ENCODE results near the gene JAGN1. TPM values are rescaled to one million over a fixed set of nuclear protein-coding genes. Genes with fewer than 3 reads are reported as not detected.

The JAGN1 gene
- total RNA-seq, 6 experiments from 2014 or later = 23.9 to 28.7 (median 26.5) TPM

GRCh38 chr3:9876991-9877390 lies 13.4 kb upstream of the JAGN1 start:
- Mint-ChIP-seq H3K36me3 (ENCODE audit: low read depth) (no peaks in the 10 kb centered on the region), H3K27ac (no peak overlapping the region), H3K9me3 (no peaks in the 10 kb centered on the region)

GRCh38 chr3:9878700-9879099 lies 11.7 kb upstream of the JAGN1 start:
- Mint-ChIP-seq H3K36me3 (ENCODE audit: low read depth) (no peaks in the 10 kb centered on the region), H3K27ac (no peak overlapping the region), H3K27me3 (ENCODE audit: insufficient read depth) (peaks cover 3% of the 10 kb centered on the region; the same call in 1 of the 2 replicates), H3K4me3 (no peak overlapping the region), H3K4me1 (ENCODE audit: low read depth) (peaks cover 3% of the 10 kb centered on the region), H3K9me3 (no peaks in the 10 kb centered on the region)
- no peak for DNase-seq
- TF ChIP-seq CTCF (IDR thresholded peaks at IDR 0.05) = no peak

More at GRCh38 chr3:9876991-9877390, 13.4 kb upstream of the JAGN1 start:
- no peak for DNase-seq
- no peak overlapping the region for H3K4me3 Mint-ChIP-seq
- no peak for TF ChIP-seq CTCF (IDR thresholded peaks at IDR 0.05)
- H3K4me1 Mint-ChIP-seq (ENCODE audit: low read depth) = peaks cover 5% of the 10 kb centered on the region
- peaks cover 3% of the 10 kb centered on the region; the same call in 1 of the 2 replicates for H3K27me3 Mint-ChIP-seq (ENCODE audit: insufficient read depth)

GRCh38 chr3:9879830-9880549 lies 10.4 kb upstream of the JAGN1 start, which contains the start of gene CIDEC:
Gene CIDEC (minus strand): TSS chr3:9880253. CDS start chr3:9878486, 1,767 bp downstream.
- TF ChIP-seq CTCF (IDR thresholded peaks at IDR 0.05) = no peak
- no peaks in the 10 kb centered on the region for H3K9me3 Mint-ChIP-seq
- no peak within 1 kb of the TSS for H3K4me3 Mint-ChIP-seq
- H3K36me3 Mint-ChIP-seq (ENCODE audit: low read depth) = no peaks in the 10 kb centered on the region
- H3K27me3 Mint-ChIP-seq (ENCODE audit: insufficient read depth) = peaks cover 3% of the 10 kb centered on the region; the same call in 1 of the 2 replicates
- H3K4me1 Mint-ChIP-seq (ENCODE audit: low read depth) = peaks cover 16% of the 10 kb centered on the region
- H3K27ac Mint-ChIP-seq = no peak within 1 kb of the TSS
- no peak for DNase-seq

- Mint-ChIP-seq H3K27ac (no peak overlapping the region), H3K36me3 (ENCODE audit: low read depth) (no peaks in the 10 kb centered on the region)
Measured at GRCh38 chr3:9881441-9881840, 9.0 kb upstream of the JAGN1 start.

More at GRCh38 chr3:9881441-9881840, 9.0 kb upstream of the JAGN1 start:
- Mint-ChIP-seq H3K9me3 (no peaks in the 10 kb centered on the region), H3K4me1 (ENCODE audit: low read depth) (peaks cover 19% of the 10 kb centered on the region), H3K4me3 (no peak overlapping the region), H3K27me3 (ENCODE audit: insufficient read depth) (0 out of 2 replicates have a peak, but pooled peaks cover 2% of the 10 kb centered on the region)
- DNase-seq = no peak
- no peak for TF ChIP-seq CTCF (IDR thresholded peaks at IDR 0.05)

Data from HFFc6 (cell line).